Globus pallidus (tissue), 1 donor: ENCODE results near the gene ABCC6.
A peak's percentile ranks its signal among the peaks of the same experiment; 100 is the strongest.
"Not testable (repeated sequence)": the region's sequence is repeated elsewhere in the genome, so short reads cannot be mapped to it uniquely, and the experiment has no call there.

Experiments
- DNase-seq: peaks from one replicate; pipeline ENCODE4 v3.0.0-alpha.2; 2015; ENCODE audit warnings: low spot score

The ABCC6 gene

GRCh38 chr16:16190546-16190945 is 32.7 kb downstream of the ABCC6 start:
- no peak for DNase-seq

- DNase-seq = no peak
Observed at GRCh38 chr16:16189842-16190241, 33.5 kb downstream of the ABCC6 start.

- DNase-seq = no peak
Observed at GRCh38 chr16:16188827-16189226, 34.5 kb downstream of the ABCC6 start.

- DNase-seq = no peak
Observed at GRCh38 chr16:16186820-16187219, 36.5 kb downstream of the ABCC6 start.

GRCh38 chr16:16185095-16185494 is 38.2 kb downstream of the ABCC6 start:
- DNase-seq = no peak

GRCh38 chr16:16184594-16184993 is 38.7 kb downstream of the ABCC6 start:
- DNase-seq = no peak

- DNase-seq = no peak
Observed at GRCh38 chr16:16183562-16183961, 39.7 kb downstream of the ABCC6 start.

GRCh38 chr16:16182918-16183317 is 40.4 kb downstream of the ABCC6 start:
- DNase-seq = no peak

GRCh38 chr16:16181748-16182147 is 41.5 kb downstream of the ABCC6 start:
- not testable (repeated sequence) for DNase-seq

- DNase-seq = no peak
Observed at GRCh38 chr16:16178455-16179162, 44.7 kb downstream of the ABCC6 start.

- DNase-seq = no peak
Observed at GRCh38 chr16:16176328-16176727, 47.0 kb downstream of the ABCC6 start.

- DNase-seq = no peak
Observed at GRCh38 chr16:16175296-16175695, 48.0 kb downstream of the ABCC6 start.

- DNase-seq = no peak
Observed at GRCh38 chr16:16172991-16173390, 50.3 kb downstream of the ABCC6 start.

- no peak for DNase-seq
Observed at GRCh38 chr16:16171332-16171919, 51.9 kb downstream of the ABCC6 start.

GRCh38 chr16:16169615-16170014 is 53.7 kb downstream of the ABCC6 start:
- no peak for DNase-seq

GRCh38 chr16:16168431-16168830 is 54.9 kb downstream of the ABCC6 start:
- DNase-seq = no peak

GRCh38 chr16:16167927-16168326 is 55.4 kb downstream of the ABCC6 start:
- DNase-seq = no peak

GRCh38 chr16:16166949-16167348 is 56.3 kb downstream of the ABCC6 start:
- no peak for DNase-seq

- DNase-seq = no peak
Observed at GRCh38 chr16:16166085-16166484, 57.2 kb downstream of the ABCC6 start.

- no peak for DNase-seq
Observed at GRCh38 chr16:16164243-16164642, 59.1 kb downstream of the ABCC6 start.

GRCh38 chr16:16163571-16163970 is 59.7 kb downstream of the ABCC6 start:
- peak; percentile 76 for DNase-seq

GRCh38 chr16:16163109-16163508 is 60.2 kb downstream of the ABCC6 start:
- DNase-seq = no peak

GRCh38 chr16:16162591-16162990 is 60.7 kb downstream of the ABCC6 start:
- DNase-seq = no peak

GRCh38 chr16:16161840-16162239 is 61.5 kb downstream of the ABCC6 start:
- not testable (repeated sequence) for DNase-seq
